GM10847 (cell line): ENCODE measurements around the gene HPS5.

Experiments used
- POLR2A ChIP-seq: IDR thresholded peaks from 2 replicates; pipeline ENCODE4 v1.6.1; 2011; ENCODE audit not compliant: insufficient read length; ENCODE audit errors: extremely low read depth

The HPS5 gene, protein sequence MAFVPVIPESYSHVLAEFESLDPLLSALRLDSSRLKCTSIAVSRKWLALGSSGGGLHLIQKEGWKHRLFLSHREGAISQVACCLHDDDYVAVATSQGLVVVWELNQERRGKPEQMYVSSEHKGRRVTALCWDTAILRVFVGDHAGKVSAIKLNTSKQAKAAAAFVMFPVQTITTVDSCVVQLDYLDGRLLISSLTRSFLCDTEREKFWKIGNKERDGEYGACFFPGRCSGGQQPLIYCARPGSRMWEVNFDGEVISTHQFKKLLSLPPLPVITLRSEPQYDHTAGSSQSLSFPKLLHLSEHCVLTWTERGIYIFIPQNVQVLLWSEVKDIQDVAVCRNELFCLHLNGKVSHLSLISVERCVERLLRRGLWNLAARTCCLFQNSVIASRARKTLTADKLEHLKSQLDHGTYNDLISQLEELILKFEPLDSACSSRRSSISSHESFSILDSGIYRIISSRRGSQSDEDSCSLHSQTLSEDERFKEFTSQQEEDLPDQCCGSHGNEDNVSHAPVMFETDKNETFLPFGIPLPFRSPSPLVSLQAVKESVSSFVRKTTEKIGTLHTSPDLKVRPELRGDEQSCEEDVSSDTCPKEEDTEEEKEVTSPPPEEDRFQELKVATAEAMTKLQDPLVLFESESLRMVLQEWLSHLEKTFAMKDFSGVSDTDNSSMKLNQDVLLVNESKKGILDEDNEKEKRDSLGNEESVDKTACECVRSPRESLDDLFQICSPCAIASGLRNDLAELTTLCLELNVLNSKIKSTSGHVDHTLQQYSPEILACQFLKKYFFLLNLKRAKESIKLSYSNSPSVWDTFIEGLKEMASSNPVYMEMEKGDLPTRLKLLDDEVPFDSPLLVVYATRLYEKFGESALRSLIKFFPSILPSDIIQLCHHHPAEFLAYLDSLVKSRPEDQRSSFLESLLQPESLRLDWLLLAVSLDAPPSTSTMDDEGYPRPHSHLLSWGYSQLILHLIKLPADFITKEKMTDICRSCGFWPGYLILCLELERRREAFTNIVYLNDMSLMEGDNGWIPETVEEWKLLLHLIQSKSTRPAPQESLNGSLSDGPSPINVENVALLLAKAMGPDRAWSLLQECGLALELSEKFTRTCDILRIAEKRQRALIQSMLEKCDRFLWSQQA

DNA sequence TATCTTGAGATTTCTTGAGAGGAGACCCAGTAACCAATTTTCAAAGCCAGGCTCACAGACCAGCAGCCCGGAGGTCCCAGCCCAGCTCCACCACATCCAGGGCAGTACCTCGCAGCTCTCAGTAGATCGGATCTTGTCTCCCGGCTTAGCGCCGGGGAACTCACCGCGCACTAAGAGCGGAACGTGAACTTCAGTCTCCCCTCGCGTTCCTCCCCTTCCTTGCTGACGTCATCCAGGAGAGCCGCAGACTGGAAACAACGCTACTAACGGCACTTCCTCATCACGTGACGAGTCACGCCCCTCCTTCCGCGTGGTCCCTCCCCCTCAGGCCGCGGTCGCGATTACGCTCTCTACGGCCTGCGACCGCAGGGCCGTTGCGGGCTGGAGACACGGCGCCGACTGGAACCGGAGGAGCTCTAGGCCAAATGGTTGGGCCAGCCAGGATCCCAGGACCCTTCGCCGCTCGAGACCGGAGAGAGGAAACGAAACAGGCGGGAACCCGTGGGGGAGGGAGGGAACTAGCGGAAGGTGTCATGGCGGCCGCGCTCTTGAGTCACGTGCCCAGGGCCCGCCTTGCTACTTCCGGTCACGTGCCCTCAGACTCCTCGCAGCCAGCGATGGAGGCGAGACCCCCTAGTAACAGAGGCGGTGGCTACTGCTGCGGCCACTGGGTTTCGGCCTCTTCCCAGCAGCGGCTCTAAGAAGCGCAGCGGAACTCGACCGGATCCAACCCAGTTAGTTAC lies at the start of gene HPS5, which contains the start of gene GTF2H1:
Gene HPS5 (minus strand): TSS at position 172 of the 743 bp plus-strand sequence. CDS start 4,282 bp downstream, outside the sequence.
Gene GTF2H1 (plus strand): TSS at position 599 of the 743 bp plus-strand sequence. CDS start 10,508 bp downstream, outside the sequence.
- TF ChIP-seq POLR2A, result peak; percentile 98

DNA sequence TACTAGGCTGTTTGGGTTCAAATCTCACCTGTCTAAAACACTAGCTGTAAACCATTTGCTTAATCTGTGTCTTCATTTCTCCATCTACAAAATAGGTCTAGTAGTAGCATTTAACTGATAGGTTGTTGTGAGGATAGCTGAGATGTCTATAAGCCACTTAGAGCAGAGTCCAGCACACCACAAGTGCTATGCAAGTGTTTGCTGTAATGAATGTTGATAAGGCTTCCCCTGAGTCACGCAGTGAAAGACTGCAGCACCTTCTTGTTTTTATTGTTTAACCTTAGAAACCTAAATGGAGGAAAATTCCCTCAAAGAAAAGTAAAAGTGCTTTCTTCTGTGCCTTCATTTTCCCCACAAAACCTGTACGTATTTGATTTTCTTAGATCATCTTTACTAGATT lies 49.3 kb upstream of the HPS5 start:
- no peak for TF ChIP-seq POLR2A

DNA sequence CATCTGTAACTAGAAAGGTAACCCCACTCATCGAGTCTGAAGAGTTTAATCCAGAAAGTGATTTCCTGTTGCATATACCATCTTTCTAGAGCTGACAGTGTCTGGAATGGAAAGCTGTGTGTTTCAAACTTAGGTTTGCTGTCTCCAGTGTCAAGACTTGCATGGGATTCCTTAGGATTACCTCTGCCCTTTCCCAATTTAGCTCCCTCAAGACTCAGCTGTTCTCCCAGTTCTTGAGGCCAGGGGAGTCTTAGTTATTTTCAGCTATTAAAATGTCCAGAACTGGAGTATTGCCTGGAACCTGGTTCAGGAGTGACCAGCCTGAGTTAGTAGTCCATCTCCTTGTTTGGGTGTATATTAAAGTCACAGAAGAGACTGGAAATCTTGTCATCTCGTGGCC lies 47.5 kb upstream of the HPS5 start:
- TF ChIP-seq POLR2A, result no peak

DNA sequence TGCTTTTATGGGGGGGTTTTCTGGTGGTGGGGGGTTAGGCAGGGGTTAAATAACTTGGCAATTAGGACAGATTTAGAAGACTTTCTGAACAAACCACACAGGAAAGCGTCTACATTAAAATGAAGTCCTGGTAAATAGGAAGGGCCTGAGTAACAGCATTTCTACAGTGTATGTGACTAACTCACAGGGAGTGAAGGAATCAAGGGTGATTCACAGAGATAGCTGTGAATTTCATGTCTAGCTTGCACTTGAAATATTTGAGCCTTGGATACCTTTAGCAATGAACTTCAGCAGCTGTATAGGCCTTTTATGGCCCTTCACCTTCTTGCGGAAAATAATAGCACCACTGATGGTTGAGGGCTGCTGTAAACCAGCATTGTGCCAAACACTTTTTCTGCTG lies 46.3 kb upstream of the HPS5 start:
- no peak for TF ChIP-seq POLR2A

DNA sequence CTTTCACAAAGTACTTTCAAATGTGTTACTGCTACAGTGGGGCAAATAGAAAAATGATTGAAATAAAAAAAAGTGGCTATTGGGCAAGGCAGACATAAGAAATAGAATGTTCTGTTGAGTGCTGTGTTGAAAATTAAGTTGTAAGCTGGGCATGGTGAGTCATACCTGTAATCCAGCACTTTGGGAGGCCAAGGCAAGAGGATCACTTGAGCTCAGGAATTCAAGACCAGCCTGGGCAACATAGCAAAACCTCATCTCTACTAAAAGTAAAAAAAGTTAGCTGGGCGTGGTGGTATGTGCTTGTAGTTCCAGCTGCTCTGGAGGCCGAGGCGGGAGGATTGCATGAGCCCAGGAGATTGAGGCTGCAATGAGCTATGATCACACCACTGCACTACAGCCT lies 45.5 kb upstream of the HPS5 start:
- no peak for TF ChIP-seq POLR2A

DNA sequence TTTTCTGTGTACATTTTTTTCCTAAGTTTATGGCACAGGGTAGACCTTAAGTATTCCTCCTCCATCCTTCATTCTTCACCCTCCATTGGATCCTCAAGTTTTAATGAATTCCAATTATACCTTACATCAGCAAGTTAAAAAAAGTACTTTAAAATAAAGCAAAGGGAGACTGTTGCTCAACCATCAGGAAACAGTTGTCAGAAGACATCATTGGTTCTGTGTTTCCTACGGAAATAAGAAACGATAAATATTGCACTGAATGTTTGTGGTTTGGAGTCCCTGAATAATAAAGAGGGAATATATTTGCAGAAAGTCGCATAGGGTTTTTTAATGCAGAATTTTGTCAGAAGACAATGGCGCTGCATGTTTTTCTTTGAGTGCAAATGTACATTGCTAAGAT lies 44.3 kb upstream of the HPS5 start:
- TF ChIP-seq POLR2A, result no peak

DNA sequence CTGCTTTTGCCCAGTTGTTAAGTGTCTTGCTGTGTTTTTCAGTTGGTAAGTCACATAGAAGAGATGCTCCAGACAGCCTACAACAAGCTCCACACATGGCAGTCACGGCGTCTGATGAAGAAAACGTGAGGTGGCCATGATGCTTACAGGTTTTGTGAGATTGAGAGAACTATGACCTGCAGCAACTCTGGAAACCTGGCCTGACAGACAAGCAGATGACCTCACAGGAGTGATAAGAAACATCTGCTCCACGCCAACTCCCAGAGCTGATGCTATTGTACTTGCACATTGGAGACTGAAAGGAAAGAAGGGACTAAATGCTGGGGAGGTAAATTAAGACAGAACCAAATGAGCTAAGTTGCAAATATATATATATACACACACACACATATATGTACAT lies 43.8 kb upstream of the HPS5 start:
- no peak for TF ChIP-seq POLR2A

DNA sequence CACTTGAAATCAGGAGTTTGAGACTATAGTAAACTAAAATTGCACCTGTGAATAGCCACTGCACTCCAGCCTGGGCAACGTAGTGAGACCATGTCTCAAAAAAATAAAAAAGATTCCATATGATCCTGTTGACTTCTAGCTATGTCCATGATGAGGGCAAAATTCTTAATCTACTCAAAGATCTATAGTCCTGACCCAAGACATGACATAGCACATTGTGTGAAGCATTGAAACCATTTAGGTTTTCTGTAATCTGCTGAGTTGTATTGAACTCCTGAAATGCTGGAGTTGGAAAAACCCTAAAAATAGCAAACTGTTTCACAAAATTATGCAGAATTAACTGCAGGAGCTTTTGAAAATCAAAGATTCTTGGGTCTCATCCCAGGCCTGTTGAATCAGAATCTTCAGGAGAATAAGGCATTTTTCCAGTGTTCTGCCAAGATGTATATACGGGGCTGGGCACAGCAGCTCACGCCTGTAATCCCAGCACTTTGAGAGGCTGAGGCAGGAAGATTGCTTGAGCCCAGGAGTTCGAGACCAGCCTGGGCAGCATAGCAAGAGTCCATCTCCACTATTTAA lies 42.6 kb upstream of the HPS5 start:
- TF ChIP-seq POLR2A, result no peak

DNA sequence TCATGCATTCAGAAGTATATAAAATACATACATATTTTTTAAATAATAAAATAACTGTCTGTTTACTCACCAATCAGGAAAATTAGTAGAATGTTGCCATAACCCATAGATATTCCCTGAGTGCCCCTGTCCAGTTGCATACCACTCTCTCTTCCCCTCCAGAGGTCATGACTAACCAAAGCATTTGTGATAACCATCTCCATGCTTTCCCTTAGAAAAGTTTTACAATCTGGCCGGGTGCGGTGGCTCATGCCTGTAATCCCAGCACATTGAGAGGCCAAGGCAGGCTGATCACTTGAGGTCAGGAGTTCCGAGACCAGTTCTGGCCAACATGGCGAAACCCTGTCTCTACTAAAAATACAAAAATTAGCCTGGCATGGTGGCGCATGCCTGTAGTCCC lies 39.2 kb upstream of the HPS5 start:
- no peak for TF ChIP-seq POLR2A

DNA sequence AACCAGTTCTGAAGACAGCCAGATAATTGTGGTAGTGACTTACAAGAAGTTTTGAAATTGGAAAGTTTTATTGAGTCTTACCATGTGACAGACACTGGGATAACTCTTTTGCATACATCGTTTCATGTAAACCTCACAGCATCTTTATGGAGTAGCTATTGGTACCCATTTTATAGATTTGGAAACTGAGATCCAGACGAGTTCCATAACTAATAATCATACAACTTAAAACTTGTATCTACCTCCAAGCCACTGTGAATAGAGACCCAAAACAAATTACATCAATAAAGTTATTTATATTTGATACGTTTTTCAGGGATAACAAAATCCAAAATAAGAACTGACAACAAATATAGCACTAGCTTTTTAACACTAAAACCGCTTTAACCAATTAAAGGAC lies 36.7 kb upstream of the HPS5 start:
- TF ChIP-seq POLR2A, result no peak

DNA sequence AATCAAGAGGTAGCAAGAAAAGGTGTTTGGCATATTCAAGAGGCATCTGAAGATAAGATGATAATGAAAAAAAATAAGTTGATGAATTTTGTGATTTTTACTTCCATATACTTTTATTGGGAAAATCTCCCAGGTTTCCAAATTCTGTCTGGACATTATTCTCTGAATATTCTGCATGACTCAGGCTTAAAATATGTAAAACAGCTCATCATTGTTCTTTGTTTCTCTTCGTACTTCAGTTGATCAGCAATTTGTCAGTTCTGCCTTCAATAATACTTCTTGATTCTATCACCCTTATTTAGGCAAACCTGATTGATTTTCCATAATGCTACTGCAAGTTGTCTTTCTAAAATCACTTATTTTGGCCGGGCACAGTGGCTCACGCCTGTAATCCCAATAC lies 30.6 kb upstream of the HPS5 start:
- no peak for TF ChIP-seq POLR2A

DNA sequence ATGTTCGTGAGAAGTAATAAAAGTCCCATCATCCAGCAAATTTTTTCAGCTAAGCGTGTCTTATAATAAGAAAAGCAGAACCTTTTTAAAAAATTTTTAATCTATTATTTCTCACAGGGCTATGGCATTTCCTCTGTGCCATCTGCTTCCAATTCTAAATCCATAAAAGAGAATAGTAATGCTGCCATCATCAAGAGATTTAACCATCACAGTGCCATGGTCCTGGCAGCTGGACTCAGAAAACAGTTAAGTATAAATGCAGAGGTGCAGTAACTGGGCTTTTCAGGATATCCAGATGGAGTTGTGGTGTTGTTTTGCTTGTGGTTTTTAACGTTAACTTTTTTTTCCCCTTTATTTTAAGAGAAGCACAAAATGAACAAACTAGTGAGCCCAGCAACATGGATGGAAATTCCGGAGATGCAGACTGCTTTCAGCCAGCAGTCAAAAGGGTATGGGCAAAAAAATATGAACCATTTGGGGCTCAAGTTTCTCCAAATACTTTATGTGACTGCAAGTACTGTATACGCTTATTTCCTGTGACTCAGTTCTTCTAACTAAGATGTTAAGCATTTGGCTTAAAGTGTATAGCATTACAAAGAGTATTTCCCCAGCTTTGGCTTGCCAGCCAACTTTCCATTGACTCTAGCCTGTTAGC lies 25.7 kb upstream of the HPS5 start:
- no peak for TF ChIP-seq POLR2A

DNA sequence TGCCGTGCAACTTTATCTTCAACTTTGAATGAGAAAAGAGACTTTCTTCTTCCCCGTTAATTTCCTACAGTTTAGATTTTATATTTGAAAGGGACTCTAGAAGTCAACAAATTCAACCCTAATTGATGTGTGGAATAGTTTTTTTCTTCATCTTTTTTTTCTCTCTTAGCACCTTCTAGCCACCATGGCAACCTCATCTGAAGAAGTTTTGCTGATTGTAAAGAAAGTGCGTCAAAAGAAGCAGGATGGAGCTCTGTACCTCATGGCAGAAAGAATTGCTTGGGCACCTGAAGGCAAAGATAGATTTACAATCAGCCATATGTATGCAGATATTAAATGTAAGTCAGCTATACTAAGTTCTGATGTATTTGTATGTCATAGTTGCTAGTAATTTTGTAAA lies 11.0 kb upstream of the HPS5 start:
- TF ChIP-seq POLR2A, result no peak

DNA sequence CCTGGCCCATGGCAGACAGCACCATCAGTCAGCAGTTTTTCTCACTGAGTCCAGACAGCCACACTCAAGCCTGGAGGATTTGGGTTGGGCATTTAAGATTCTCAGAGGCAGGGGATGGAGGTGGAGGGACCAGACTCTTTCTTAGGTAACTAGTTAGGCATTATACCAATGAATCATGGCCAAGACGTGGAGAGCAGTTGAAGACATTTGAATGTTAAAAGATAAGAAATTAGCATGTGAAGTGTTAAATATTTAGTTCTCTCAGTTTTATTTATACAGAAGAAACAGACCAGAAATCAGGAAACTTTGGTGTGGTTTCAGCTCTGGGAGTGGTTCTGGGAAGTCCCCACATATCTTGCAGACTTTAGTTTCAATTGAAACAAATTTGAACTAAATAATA lies 10.4 kb upstream of the HPS5 start:
- no peak for TF ChIP-seq POLR2A
